Measurements from ENCODE around the gene NR2C2. TPM values are rescaled to one million over a fixed set of nuclear protein-coding genes. Genes with fewer than 3 reads are reported as not detected.

Gene NR2C2
- total and polyA plus RNA-seq, 10 of the 15 experiments (the other 5 are each of a cell fraction or from before 2014, with no cell fraction given): 2.7 to 30.3 (median 18.3) TPM

DNA sequence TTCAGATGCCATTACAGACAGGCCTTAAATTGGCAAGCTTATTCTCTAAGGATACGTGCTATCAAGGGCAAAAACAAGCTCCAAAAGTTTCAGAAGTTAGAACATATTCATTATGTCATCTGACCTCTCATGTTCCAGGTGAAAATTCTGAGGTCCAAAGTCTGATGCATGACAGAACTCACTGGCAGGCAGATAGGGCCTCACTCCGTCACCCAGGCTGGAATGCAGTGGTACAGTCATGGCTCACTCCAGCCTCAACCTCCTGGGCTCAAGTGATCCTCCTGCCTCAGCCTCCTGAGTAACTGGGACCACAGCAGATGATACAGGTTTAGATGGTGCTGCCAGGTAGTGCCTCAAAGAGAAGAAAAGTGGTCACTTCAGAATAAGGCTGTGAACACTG, 102.2 kb downstream of the NR2C2 start:
- no peak for ATAC-seq

More for the DNA sequence above, 102.2 kb downstream of the NR2C2 start:
- no TSS peak for BruUV-seq (replicated peaks)
- H3K4me1 ChIP-seq (ENCODE audit: control insufficient read depth, insufficient read depth, low read length): peaks cover 40% of the 10 kb centered on the region
- CTCF ChIA-PET: interaction anchor here (0.7 to 4.2 kb wide), 12 partner anchors 13 to 271 kb away, joined by 3 to 50 read pairs (median 6); partner anchors contain the start of gene MRPS25
- no peak overlapping the region for H3K4me2 ChIP-seq (ENCODE audit: control insufficient read depth, insufficient read depth)
- H2AFZ ChIP-seq (ENCODE audit: control insufficient read depth, low read depth, low read length): no peak overlapping the region
- no peaks in the 10 kb centered on the region for H3K27me3 ChIP-seq (replicated peaks in 1 of 2; ENCODE audit: control insufficient read depth in 2 of 2, insufficient read depth in 2 of 2, low read length in 1 of 2)
- H4K20me1 ChIP-seq (ENCODE audit: control insufficient read depth, insufficient read depth): no peaks in the 10 kb centered on the region
- POLR2A ChIA-PET: interaction anchor here (4.7 kb wide), 1 partner anchor 15 kb away, joined by 30 read pairs; the partner anchor contains the start of gene MRPS25
- no peak overlapping the region for H3K9ac ChIP-seq (ENCODE audit: control insufficient read depth, insufficient read depth, low read length)
- H3K36me3 ChIP-seq (ENCODE audit: control insufficient read depth in 2 of 2, insufficient read depth in 2 of 2, low read length in 1 of 2): peaks cover 32 to 49% of the 10 kb centered on the region in 2 experiments
- SMC1A ChIA-PET (ENCODE audit: uncharacterized antibody, unreplicated experiment): interaction anchor here (1.1 to 3.5 kb wide), 7 partner anchors 10 to 335 kb away, joined by 3 to 22 read pairs (median 5); partner anchors contain the start of gene MRPS25
- WGBS (ENCODE audit: insufficient coverage, insufficient replicate concordance, low lambda C conversion rate, missing lambda C conversion rate): 98% methylated on average over 2 of the region's 2 CpGs
- peaks cover 15% of the 10 kb centered on the region for H3K79me2 ChIP-seq (ENCODE audit: control insufficient read depth, insufficient read depth, low read length)
- peak overlapping the region; percentile 71; the same call in 1 of the 2 replicates for H3K27ac ChIP-seq (ENCODE audit: control insufficient read depth, insufficient read depth)
- no peak for DNase-seq (ENCODE audit: low read depth, low spot score)
- TF ChIP-seq, protein P1, sequence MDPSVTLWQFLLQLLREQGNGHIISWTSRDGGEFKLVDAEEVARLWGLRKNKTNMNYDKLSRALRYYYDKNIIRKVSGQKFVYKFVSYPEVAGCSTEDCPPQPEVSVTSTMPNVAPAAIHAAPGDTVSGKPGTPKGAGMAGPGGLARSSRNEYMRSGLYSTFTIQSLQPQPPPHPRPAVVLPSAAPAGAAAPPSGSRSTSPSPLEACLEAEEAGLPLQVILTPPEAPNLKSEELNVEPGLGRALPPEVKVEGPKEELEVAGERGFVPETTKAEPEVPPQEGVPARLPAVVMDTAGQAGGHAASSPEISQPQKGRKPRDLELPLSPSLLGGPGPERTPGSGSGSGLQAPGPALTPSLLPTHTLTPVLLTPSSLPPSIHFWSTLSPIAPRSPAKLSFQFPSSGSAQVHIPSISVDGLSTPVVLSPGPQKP (IDR thresholded peaks at IDR 0.05; ENCODE audit: low read depth, low read length): no peak
- no peak for TF ChIP-seq TCF12 (IDR thresholded peaks at IDR 0.05; ENCODE audit: low read depth, low read length)
- no peak for TF ChIP-seq MEF2A (IDR thresholded peaks at IDR 0.05; ENCODE audit: insufficient read depth, low read depth, low read length)
- TF ChIP-seq, protein P2, sequence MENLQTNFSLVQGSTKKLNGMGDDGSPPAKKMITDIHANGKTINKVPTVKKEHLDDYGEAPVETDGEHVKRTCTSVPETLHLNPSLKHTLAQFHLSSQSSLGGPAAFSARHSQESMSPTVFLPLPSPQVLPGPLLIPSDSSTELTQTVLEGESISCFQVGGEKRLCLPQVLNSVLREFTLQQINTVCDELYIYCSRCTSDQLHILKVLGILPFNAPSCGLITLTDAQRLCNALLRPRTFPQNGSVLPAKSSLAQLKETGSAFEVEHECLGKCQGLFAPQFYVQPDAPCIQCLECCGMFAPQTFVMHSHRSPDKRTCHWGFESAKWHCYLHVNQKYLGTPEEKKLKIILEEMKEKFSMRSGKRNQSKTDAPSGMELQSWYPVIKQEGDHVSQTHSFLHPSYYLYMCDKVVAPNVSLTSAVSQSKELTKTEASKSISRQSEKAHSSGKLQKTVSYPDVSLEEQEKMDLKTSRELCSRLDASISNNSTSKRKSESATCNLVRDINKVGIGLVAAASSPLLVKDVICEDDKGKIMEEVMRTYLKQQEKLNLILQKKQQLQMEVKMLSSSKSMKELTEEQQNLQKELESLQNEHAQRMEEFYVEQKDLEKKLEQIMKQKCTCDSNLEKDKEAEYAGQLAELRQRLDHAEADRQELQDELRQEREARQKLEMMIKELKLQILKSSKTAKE (IDR thresholded peaks at IDR 0.05; ENCODE audit: low read depth, poor library complexity, severe bottlenecking): no peak
- intact Hi-C loops (cut with micrococcal nuclease; ENCODE audit: unreplicated experiment) (no loop called here), in situ Hi-C loops (cut with MboI) (no loop called here)
- H3K9me3 ChIP-seq (replicated peaks; ENCODE audit: control insufficient read depth, insufficient read depth, low read length): no peaks in the 10 kb centered on the region; the same call in 2 of the 3 replicates
- FAIRE-seq: peak; percentile 35
- RAD21 ChIA-PET (ENCODE audit: unreplicated experiment): interaction anchor here (0.8 to 3.3 kb wide), 6 partner anchors 15 to 268 kb away, joined by 3 to 30 read pairs (median 4); partner anchors contain the start of genes MRPS25 and NR2C2
- H3K4me3 ChIP-seq: no peak overlapping the region
